DMS 273 treated with DMSO at 0.1 percent for 48 hours (cell line): ENCODE results near the gene SYNC.
"Not testable (repeated sequence)": the region's sequence is repeated elsewhere in the genome, so short reads cannot be mapped to it uniquely, and the experiment has no call there.

ENCODE experiments used
- DNase-seq: peaks from one replicate; lab custom pipeline; 2025; lab: John Stamatoyannopoulos, UW

The SYNC gene

GRCh38 chr1:32642292-32642827 is 60.2 kb downstream of the SYNC start:
- not testable (repeated sequence) for DNase-seq

DNA sequence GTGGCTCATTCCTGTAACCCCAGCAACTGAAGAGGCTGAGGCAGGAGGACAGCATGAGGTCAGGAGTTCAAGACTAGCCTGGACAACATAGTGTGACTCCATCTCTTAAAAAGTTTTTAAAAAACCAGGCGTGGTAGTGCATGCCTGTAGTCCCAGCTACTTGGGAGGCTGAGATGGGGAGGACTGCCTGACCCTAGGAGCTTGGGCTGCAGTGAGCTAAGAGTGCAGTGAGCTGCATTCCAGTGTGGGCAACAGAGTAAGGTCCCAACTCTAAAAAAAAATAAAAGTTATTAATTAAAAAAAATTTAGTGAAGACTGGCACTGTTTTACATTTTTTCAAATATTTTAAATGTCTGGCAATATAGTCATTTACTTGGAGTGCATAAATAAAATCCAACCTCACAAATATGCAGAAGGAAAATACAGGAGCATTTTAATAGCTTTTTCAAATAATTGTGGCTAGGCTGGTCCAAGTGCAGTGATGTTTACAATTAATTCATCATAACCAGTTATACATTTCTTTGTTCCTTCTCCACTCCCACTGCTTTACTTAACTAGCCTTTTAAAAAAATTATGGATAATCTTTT is 63.0 kb downstream of the SYNC start:
- DNase-seq, result no peak

GRCh38 chr1:32636914-32637645 is 65.5 kb downstream of the SYNC start:
- no peak for DNase-seq

GRCh38 chr1:32635508-32636277 is 66.9 kb downstream of the SYNC start:
- no peak for DNase-seq

DNA sequence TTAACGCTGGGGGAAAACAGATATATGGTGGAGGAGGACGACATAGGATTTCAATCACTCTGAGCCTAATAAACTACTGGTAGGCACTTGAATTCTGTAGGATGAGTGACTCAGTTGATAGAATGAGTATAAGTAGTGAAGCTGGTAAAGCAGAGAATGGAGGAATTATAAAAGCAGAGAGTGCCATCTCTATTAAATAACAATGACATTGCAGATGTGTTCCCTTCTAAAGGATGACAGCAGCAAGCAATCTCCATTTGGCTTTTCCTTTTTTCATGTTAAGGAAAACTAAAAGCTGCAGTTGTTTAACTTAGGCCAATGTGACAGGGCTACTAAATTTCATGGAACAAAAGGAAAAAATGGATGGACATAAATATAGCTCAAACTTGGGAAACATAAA is 69.7 kb downstream of the SYNC start:
- DNase-seq, result no peak

DNA sequence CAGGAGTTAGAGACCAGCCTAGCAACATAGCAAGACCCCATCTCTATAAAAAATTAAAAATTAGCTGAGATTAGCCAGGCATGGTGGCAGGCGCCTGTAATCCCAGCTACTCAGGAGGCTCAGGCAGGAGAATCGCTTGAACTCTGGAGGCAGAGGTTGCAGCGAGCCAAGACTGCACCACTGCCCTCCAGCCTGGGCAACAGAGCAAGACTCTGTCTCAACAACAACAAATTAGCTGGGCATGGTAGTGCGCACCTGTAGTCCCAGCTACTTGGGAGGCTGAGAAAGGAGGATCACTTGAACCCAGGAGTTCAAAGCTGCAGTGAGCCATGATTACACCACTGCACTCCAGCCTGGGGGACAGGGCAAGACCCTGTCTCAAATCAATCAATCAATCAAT is 72.4 kb downstream of the SYNC start:
- DNase-seq, result not testable (repeated sequence)
